Thoracic aorta (tissue), 2 donors: ENCODE results near the gene POLR2J2. TPM values are rescaled to one million over a fixed set of nuclear protein-coding genes. Genes with fewer than 3 reads are reported as not detected.
"Not testable (repeated sequence)": the region's sequence is repeated elsewhere in the genome, so short reads cannot be mapped to it uniquely, and the experiment has no call there.

ENCODE experiments used
- ATAC-seq: fragments of 150-250 bp; one replicate; pipeline ENCODE4 v1.8.0; 2017; ENCODE audit warnings: low read depth; ENCODE audit not compliant: insufficient number of reproducible peaks, low FRiP score
- DNase-seq: peaks from one replicate; pipeline ENCODE4 v3.0.0-alpha.2; 2020; ENCODE audit warnings: low spot score
- H3K27ac ChIP-seq, 2 donors: fragments of 200-600 bp; sonication (generic); 1 replicate in 1 of 2; 2 replicates in 1 of 2; pipeline ENCODE4 v1.5.1; 2016; ENCODE audit warnings: mild to moderate bottlenecking in 2 of 2, moderate library complexity in 2 of 2
- H3K27me3 ChIP-seq: fragments of 200-600 bp; sonication (generic); replicated peaks from 2 replicates; pipeline ENCODE4 v1.6.0; 2016; ENCODE audit warnings: mild to moderate bottlenecking; ENCODE audit not compliant: insufficient read depth
- H3K36me3 ChIP-seq: fragments of 200-600 bp; sonication (generic); one replicate; pipeline ENCODE4 v1.5.1; 2016
- H3K4me1 ChIP-seq, 2 donors: fragments of 200-600 bp; sonication (generic); 1 replicate in 1 of 2; 2 replicates in 1 of 2; pipeline versions ENCODE4 v1.5.1 to v1.6.0; 2016; ENCODE audit warnings: low read depth in 2 of 2, mild to moderate bottlenecking in 1 of 2; ENCODE audit not compliant: control insufficient read depth in 1 of 2
- H3K4me3 ChIP-seq: fragments of 200-600 bp; sonication (generic); 2 replicates; pipeline ENCODE4 v1.5.1; 2016; ENCODE audit warnings: mild to moderate bottlenecking
- H3K9me3 ChIP-seq: fragments of 200-600 bp; sonication (generic); 2 replicates; pipeline ENCODE4 v1.5.1; 2016
- total RNA-seq, 2 donors: library from RNA; depleted of rRNA; stranded (reverse); fragments of >200 nt; gene quantifications; one replicate each; pipeline versions ENCODE4 v1.1.0 to v1.2.3, GENCODE V29; 2016

POLR2J2 gene
- total RNA-seq, 2 donors from 2014 or later = 3.4 to 14.3 TPM

DNA sequence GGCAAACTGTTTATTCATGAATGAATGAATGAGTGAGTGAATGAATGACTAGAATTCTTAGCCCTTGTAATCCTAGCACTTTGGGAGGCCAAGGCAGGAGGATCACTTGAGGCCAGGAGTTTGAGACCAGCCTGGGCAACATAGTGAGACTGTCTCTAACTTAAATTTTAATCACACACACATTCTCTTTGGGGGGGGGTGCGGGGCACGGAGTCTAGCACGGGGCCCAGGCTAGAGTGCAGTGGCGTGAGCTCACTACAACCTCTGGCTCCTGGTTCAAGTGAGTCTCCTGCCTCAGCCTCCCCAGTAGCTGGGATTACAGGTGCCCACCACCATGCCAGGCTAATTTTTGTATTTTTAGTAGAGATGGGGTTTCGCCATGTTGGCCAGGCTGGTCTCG, 19.1 kb upstream of the POLR2J2 start:
- H3K36me3 ChIP-seq = not testable (repeated sequence)

DNA sequence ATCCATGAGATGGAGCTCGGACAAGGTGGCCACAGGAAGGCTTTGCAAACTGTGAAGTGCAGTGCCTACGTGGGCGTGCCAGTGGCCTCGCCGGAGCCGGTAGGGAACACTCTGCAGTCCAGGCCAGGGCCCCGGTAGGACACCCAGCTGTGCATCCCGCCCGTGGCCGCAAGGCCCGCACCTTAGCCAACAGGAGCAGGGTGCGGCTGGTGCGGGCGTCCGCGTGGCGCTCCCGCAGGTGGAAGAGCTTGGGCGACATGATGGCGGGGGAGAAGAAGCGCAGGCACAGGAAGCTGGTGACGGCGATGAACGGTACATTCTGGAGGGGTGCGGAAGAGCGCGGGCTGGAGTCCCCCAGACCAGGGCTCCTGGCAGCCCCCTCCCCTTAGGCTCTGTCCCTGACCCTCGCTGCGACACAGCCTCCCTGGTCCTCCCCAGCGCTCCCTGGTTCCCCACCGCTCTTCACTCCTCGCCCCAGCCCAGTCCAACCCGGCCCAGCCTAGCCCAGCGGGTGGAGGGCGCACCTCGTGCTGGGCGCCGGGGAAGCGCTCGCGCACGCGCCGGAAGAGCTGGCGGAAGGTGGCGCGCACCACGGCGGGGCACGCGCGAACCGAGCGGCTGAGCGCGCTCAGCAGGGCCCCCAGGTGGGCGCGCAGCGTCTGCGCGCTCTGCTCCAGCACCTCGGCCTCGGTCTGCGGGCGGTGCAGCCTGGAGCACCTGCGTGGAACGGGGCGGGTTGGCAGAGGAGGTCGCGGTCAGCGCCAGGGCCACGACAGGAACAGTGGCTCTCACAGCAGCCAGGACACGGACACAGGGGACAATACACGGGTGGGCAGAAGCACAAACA, 18.2 kb upstream of the POLR2J2 start:
- not testable (repeated sequence) for H3K27me3 ChIP-seq, H3K27ac ChIP-seq, H3K4me1 ChIP-seq, H3K4me3 ChIP-seq, ATAC-seq, DNase-seq, H3K36me3 ChIP-seq, H3K9me3 ChIP-seq

More for the DNA sequence above, 19.1 kb upstream of the POLR2J2 start:
- not testable (repeated sequence) for H3K27ac ChIP-seq, H3K4me3 ChIP-seq, DNase-seq, H3K4me1 ChIP-seq, H3K9me3 ChIP-seq, H3K27me3 ChIP-seq, ATAC-seq

DNA sequence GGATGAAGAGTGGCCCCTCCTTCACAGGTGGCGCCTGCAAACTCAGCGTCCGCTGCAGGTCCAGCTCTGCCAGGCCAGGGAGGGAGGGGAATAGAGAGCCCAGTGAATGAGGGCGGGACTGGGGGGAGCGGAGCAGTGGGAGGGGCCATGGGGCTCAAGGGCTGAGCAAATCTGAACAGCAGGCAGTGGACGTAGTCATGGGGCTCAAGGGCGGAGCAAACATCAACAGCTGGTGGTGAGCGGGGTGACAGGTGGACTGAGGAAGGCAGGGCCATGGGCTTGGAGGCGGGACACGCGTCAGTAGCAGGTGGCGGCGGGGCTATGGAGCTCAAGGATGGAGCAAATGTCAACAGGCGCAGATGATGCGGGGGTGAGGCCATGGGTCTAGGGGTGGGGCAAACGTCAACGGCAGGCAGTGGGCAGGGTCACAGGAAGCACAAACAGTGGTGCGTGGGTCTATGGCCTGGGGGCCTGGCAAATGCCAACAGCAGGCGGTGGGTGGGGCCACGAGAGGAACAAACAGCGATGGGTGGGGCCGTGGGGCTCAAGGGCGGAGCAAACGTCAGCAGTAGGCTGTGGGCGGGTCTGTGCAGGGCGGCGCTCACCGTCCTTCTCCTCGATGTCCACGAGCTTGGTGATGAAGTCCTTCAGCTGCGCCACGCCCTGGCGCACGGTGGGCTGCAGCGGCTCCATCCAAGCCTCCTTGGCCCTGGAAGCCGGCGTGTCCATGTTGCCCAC, 17.0 kb upstream of the POLR2J2 start:
- not testable (repeated sequence) for H3K27me3 ChIP-seq, H3K36me3 ChIP-seq, H3K9me3 ChIP-seq, H3K4me1 ChIP-seq, H3K27ac ChIP-seq, H3K4me3 ChIP-seq, DNase-seq
- ATAC-seq = peak; percentile 75

DNA sequence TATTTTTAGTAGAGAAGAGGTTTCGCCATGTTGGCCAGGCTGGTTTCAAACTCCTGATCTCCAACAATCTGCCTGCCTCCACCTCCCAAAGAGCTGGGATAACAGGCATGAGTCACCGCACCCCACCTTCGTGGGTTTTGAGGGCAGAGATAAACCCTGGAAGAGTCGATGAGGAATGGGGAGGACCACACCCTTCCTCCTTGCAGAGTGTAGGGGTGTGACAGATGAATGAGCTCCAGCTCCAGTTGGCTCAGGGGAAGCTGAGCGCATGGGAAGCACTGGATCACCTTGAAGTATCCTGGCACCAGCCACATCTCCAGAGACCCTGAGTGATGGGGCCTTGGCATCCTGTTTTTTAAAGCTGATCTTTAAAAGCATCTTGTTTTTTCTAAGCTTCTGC, 11.1 kb upstream of the POLR2J2 start:
- not testable (repeated sequence) for H3K4me1 ChIP-seq, H3K27ac ChIP-seq, H3K4me3 ChIP-seq, H3K9me3 ChIP-seq, ATAC-seq, H3K27me3 ChIP-seq, DNase-seq, H3K36me3 ChIP-seq

DNA sequence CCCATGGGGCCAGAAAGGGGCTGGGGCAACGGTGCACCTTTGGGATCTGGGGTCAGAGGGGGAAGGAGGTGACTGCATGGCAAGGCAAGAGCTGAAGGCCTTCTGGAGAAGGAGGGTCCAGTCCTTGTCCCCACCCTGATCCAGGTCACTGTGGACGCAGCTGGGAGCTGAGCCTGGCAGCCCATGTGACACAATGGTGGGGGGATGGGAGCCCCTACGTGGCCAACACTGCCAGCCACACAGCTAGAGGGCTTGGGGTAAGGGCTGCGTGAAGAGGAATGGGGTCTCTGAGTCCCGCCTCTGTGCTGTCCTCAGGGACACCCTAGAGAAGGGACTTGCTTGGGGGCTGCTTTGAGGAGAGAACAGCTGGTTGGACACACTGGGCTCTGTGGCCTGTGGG, 9.3 kb upstream of the POLR2J2 start:
- not testable (repeated sequence) for H3K27me3 ChIP-seq, H3K9me3 ChIP-seq, H3K36me3 ChIP-seq, DNase-seq, H3K27ac ChIP-seq, H3K4me3 ChIP-seq, H3K4me1 ChIP-seq, ATAC-seq

DNA sequence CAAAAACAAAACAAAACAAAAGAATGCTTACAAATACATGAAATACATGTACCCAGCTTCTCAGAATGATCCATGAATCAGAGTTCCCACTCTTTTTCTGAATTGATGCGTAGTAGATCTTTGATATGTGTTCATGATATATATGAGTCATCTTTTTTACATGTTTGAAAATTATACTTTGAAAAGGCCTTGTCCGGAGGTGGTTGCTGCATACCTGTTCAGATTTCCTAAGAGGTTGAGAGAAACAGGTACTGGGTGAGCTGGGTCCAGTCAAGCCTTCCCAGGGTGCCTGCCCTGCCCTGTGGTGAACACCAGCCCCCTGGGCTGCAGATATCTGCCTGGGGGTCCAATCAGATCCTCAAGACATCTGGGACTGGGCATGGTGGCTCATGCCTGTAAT, 4.1 kb upstream of the POLR2J2 start:
- not testable (repeated sequence) for H3K27me3 ChIP-seq, H3K9me3 ChIP-seq, DNase-seq, H3K36me3 ChIP-seq, H3K27ac ChIP-seq, H3K4me3 ChIP-seq, H3K4me1 ChIP-seq, ATAC-seq

DNA sequence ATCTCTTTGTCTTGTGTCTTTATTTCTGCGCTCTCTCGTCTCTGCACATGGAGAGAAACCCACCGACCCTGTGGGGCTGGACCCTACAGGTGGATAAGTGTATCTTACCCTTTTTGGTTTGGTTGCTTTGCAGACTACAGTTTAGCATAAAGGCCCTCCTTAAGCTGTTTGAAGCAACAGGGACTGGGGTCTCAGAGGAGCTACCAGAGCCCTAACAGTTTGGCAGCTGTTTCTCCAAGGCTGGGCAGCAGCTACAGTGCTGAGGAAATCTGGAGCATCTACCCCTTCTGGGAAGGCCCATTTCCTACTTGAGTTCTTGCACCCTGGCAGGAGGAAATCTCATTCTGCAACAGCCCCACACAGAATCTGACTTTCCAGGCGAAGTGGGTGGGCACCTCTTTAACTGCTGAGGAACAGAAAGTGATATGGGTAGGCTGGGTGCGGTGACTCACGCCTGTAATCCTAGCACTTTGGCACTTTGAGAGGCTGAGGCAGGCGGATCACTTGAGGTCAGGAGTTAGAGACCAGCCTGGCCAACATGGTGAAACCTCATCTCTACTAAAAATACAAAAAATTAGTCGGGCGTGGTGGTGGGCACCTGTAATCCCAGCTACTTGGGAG, 2.1 kb upstream of the POLR2J2 start:
- ATAC-seq, H3K9me3 ChIP-seq, H3K27me3 ChIP-seq, DNase-seq, H3K4me3 ChIP-seq, H3K27ac ChIP-seq, H3K4me1 ChIP-seq, H3K36me3 ChIP-seq: not testable (repeated sequence)

DNA sequence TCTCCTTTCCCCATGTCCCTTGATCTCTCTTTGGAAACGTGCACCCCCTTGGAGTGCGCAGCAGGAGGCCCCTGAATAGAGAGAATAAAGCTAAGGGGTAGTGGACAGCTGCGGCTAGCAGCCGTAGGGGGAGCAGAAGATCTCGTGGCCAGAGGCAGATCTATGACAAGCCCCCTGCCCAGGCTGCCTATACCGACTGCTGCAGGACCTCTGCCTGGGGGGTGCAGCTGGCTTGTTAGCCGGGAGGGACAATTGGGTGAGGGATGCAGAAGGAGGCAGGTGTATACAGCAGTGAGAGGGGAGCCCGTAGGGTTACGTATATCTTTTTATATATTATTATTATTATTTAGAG, 469 bp upstream of the POLR2J2 start:
- not testable (repeated sequence) for H3K27me3 ChIP-seq, DNase-seq, H3K36me3 ChIP-seq, H3K4me1 ChIP-seq, H3K4me3 ChIP-seq, H3K27ac ChIP-seq, ATAC-seq, H3K9me3 ChIP-seq

DNA sequence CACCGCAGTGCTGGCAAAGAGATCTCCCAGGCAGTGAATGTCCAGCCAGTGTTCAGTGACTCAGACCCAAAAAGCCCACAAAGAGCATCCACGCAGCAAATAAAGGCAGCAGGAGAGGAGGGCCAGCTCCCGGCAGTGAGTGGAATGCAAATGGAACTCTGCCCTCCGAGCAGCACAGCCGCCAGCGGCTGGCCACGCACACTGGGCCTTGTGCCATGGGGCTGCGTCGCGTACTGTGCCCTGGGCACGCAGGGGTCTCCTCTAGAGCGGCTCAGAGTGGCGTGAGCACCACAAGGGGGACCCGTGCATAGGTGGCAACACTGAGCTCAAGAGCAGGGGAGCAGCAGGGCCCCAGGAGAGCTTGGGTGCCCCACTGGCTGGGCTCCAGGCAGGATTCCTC, 3.9 kb downstream of the POLR2J2 start:
- ATAC-seq, H3K4me1 ChIP-seq, DNase-seq, H3K9me3 ChIP-seq, H3K4me3 ChIP-seq, H3K36me3 ChIP-seq, H3K27me3 ChIP-seq, H3K27ac ChIP-seq: not testable (repeated sequence)

DNA sequence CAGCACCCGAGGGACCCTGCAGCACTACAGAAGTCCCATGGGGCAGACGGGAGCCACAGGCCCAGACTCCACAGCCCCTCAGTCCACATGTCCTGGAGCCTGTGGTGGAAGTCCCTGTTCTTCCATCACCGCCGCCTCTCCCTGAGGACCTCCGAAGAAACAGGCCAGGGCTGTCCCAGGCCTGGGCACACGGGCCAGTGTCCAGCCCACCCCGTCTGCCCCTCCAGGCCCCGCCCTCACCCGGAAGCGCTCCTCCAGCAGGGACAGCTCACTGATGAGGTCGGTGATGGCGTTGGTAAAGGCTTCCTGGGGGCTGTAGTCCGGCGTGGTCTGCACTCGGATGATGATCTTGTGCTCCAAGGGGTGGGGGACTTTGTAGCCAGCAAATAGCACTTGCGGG, 4.6 kb downstream of the POLR2J2 start:
- H3K27me3 ChIP-seq, ATAC-seq, DNase-seq, H3K9me3 ChIP-seq, H3K36me3 ChIP-seq, H3K4me1 ChIP-seq, H3K4me3 ChIP-seq, H3K27ac ChIP-seq: not testable (repeated sequence)

DNA sequence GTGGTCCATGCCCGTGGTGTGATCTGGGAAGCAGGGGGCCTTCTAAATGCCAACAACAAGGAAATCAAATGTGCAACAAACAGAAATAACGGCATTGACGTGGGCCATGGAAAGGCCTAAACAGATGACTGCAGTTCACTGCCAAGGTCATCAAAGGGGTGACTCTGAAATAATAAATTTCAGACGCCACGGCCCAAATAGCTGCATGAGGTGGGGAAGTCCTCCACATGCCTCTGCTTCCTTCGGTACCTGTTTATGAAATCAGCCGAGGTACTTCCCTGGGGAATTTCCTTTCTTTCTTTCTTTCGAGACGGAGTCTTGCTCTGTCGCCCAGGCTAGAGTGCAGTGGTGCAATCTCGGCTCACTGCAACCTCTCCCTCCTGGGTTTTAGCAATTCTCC, 6.7 kb downstream of the POLR2J2 start:
- not testable (repeated sequence) for H3K9me3 ChIP-seq

DNA sequence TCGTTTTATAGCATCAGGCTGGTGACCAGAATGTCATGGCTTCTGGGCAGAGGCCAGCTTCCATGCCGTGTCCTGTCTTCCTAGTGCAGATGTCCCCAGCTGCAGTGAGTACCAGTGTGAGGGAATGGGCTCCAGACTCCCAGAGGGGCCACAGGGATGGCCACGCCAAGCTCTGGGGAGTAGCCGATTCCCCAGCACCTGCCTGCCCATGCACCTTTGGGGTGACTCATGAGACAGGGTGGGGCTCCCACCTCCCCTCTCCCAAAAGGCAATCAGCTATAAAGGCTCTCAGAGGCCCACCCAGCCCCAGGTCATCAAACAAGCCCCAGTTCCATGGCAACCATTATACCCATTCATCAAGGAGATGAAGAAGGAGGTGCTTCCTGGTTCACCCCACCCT, 21.5 kb downstream of the POLR2J2 start, which contains the start of gene SPDYE2B:
Gene SPDYE2B, plus strand, starts transcription at position 396 of the 400 bp plus-strand sequence. CDS start 2,030 bp downstream, outside the sequence.
- H3K9me3 ChIP-seq, H3K36me3 ChIP-seq, H3K27me3 ChIP-seq, H3K4me1 ChIP-seq, H3K27ac ChIP-seq, DNase-seq, ATAC-seq, H3K4me3 ChIP-seq: not testable (repeated sequence)

More for the DNA sequence above, 6.7 kb downstream of the POLR2J2 start:
- ATAC-seq, H3K27ac ChIP-seq, H3K36me3 ChIP-seq, H3K4me1 ChIP-seq, H3K27me3 ChIP-seq, DNase-seq, H3K4me3 ChIP-seq: not testable (repeated sequence)
